H1 (cell line): ENCODE results near the gene RABEP1. TPM values are rescaled to one million over a fixed set of nuclear protein-coding genes. Genes with fewer than 3 reads are reported as not detected.

Experiments
- CTCF ChIA-PET: fragments of 300-600 bp; sonication (Branson Sonifier 250); formaldehyde crosslinking; loops from one replicate; lab custom pipeline; 2021; ENCODE audit not compliant: partially characterized antibody; lab: Charles Lee
- POLR2A ChIA-PET: fragments of 300-600 bp; sonication (Branson Sonifier 250); formaldehyde crosslinking; loops from one replicate; lab custom pipeline; 2021; ENCODE audit warnings: inconsistent platforms; ENCODE audit not compliant: partially characterized antibody; lab: Charles Lee
- DNase-seq, 2 experiments: peaks; one replicate each; pipeline versions ENCODE4 v3.0.0 to v3.0.0-alpha.2; 2010 to 2022; ENCODE audit warnings: low spot score in 2 of 2, low read depth in 1 of 2, mixed read lengths in 1 of 2
- FAIRE-seq: peaks from 2 replicates; lab custom pipeline; 2011; peaks lifted over from hg19 to GRCh38; lab: Jason Lieb, UNC
- H2AFZ ChIP-seq: 2 replicates; pipeline ENCODE4 v1.8.1; 2012; ENCODE audit warnings: low read length, inconsistent platforms
- H2AK5ac ChIP-seq: 2 replicates; pipeline ENCODE4 v1.6.1; 2013; ENCODE audit warnings: low read depth, low read length
- H2BK120ac ChIP-seq: replicated peaks from 2 replicates; pipeline ENCODE3; 2013; ENCODE audit warnings: low read depth, low read length, inconsistent platforms
- H2BK12ac ChIP-seq: 2 replicates; pipeline ENCODE4 v1.6.1; 2013; ENCODE audit warnings: low read depth, low read length
- H2BK15ac ChIP-seq: 2 replicates; pipeline ENCODE4 v1.6.1; 2013; ENCODE audit warnings: low read length
- H2BK20ac ChIP-seq: 2 replicates; pipeline ENCODE4 v1.6.1; 2013; ENCODE audit warnings: low read length
- H2BK5ac ChIP-seq: 2 replicates; pipeline ENCODE4 v1.6.1; 2013; ENCODE audit warnings: low read depth, low read length
- H3K14ac ChIP-seq: 2 replicates; pipeline ENCODE4 v1.6.1; 2013; ENCODE audit warnings: inconsistent platforms; ENCODE audit not compliant: insufficient read length
- H3K18ac ChIP-seq: 2 replicates; pipeline ENCODE4 v1.6.1; 2013; ENCODE audit warnings: low read length; ENCODE audit errors: extremely low read depth
- H3K23ac ChIP-seq: 2 replicates; pipeline ENCODE4 v1.6.1; 2013; ENCODE audit warnings: inconsistent platforms; ENCODE audit not compliant: insufficient read length
- H3K23me2 ChIP-seq: 2 replicates; pipeline ENCODE4 v1.6.1; 2013; ENCODE audit warnings: low read depth, low read length
- H3K27ac ChIP-seq: 2 replicates; pipeline ENCODE4 v1.6.1; 2011; ENCODE audit warnings: low read depth, low read length, inconsistent platforms
- H3K27me3 ChIP-seq, 4 experiments: replicated peaks in 1 of 4; 1 replicate in 1 of 4; 2 replicates in 3 of 4; pipeline versions ENCODE4 v1.6.1 to v1.8.1; 2011 to 2013; ENCODE audit warnings: low read length in 3 of 4, mild to moderate bottlenecking in 3 of 4, inconsistent platforms in 2 of 4, mixed read lengths in 2 of 4, moderate library complexity in 1 of 4; ENCODE audit not compliant: control insufficient read depth in 3 of 4, insufficient read depth in 3 of 4; ENCODE audit errors: extremely low read depth in 1 of 4
- H3K36me3 ChIP-seq, 4 experiments: 2 replicates each; pipeline versions ENCODE4 v1.6.1 to v1.8.1; 2011 to 2013; ENCODE audit warnings: mild to moderate bottlenecking in 4 of 4, low read length in 3 of 4, moderate library complexity in 2 of 4, control low read depth in 1 of 4, inconsistent platforms in 1 of 4; ENCODE audit not compliant: insufficient read depth in 4 of 4, control insufficient read depth in 2 of 4
- H3K4ac ChIP-seq: replicated peaks from 2 replicates; pipeline ENCODE3; 2013; ENCODE audit warnings: low read length, low read depth, mixed read lengths, inconsistent platforms; ENCODE audit not compliant: insufficient read length
- H3K4me1 ChIP-seq, 4 experiments: replicated peaks in 1 of 4; 1 replicate in 1 of 4; 2 replicates in 3 of 4; pipeline versions ENCODE4 v1.6.1 to v1.8.1; 2011 to 2013; ENCODE audit warnings: low read length in 3 of 4, inconsistent platforms in 2 of 4, mixed read lengths in 1 of 4; ENCODE audit not compliant: insufficient read depth in 4 of 4, control insufficient read depth in 3 of 4
- H3K4me2 ChIP-seq, 2 experiments: 2 replicates each; pipeline versions ENCODE4 v1.6.1 to v1.8.1; 2011 to 2013; ENCODE audit warnings: low read depth in 2 of 2, low read length in 2 of 2, control low read depth in 1 of 2, inconsistent platforms in 1 of 2, mild to moderate bottlenecking in 1 of 2; ENCODE audit not compliant: insufficient read depth in 1 of 2
- H3K4me3 ChIP-seq, 4 experiments: fragments of 200-600, 300-600 bp in 1 of 4; sonication (generic), shearing (Covaris generic), sonication (Bioruptor Twin) in 1 of 4; 2 replicates each; pipeline versions ENCODE4 v1.5.1 to v1.8.1; 2011 to 2016; ENCODE audit warnings: low read length in 4 of 4, low read depth in 3 of 4, control low read depth in 2 of 4, inconsistent platforms in 2 of 4, mild to moderate bottlenecking in 2 of 4, mixed read lengths in 1 of 4, moderate library complexity in 1 of 4; ENCODE audit not compliant: insufficient read depth in 2 of 4; ENCODE audit errors: extremely low read depth in 1 of 4
- H3K56ac ChIP-seq: replicated peaks from 2 replicates; pipeline ENCODE3; 2013; ENCODE audit warnings: low read depth, mild to moderate bottlenecking, mixed read lengths, low read length, inconsistent platforms; ENCODE audit not compliant: insufficient read length
- H3K79me1 ChIP-seq: 2 replicates; pipeline ENCODE4 v1.6.1; 2013; ENCODE audit warnings: low read depth, low read length, control low read depth
- H3K79me2 ChIP-seq, 2 experiments: 2 replicates each; pipeline versions ENCODE4 v1.6.1 to v1.8.1; 2012 to 2013; ENCODE audit warnings: low read length in 2 of 2, mild to moderate bottlenecking in 2 of 2, inconsistent platforms in 1 of 2; ENCODE audit not compliant: insufficient read depth in 2 of 2, control insufficient read depth in 1 of 2
- H3K9ac ChIP-seq, 4 experiments: replicated peaks in 1 of 4; 1 replicate in 1 of 4; 2 replicates in 3 of 4; pipeline versions ENCODE4 v1.6.1 to v1.8.1; 2011 to 2013; ENCODE audit warnings: low read depth in 3 of 4, low read length in 3 of 4, control low read depth in 2 of 4, mild to moderate bottlenecking in 2 of 4, moderate library complexity in 2 of 4, inconsistent platforms in 1 of 4; ENCODE audit errors: extremely low read depth in 1 of 4
- H3K9me3 ChIP-seq, 2 experiments: 2 replicates each; pipeline versions ENCODE4 v1.6.1 to v1.8.1; 2012 to 2013; ENCODE audit warnings: mild to moderate bottlenecking in 2 of 2, moderate library complexity in 2 of 2, control low read depth in 1 of 2, inconsistent platforms in 1 of 2, low read depth in 1 of 2, low read length in 1 of 2, mixed read lengths in 1 of 2; ENCODE audit not compliant: insufficient read depth in 2 of 2
- H4K20me1 ChIP-seq, 2 experiments: replicated peaks in 1 of 2; 2 replicates each; pipeline versions ENCODE3 to v1.8.1; 2011 to 2013; ENCODE audit warnings: inconsistent platforms in 2 of 2, low read length in 2 of 2, mild to moderate bottlenecking in 1 of 2; ENCODE audit not compliant: insufficient read depth in 2 of 2, control insufficient read depth in 1 of 2
- H4K5ac ChIP-seq: 2 replicates; pipeline ENCODE4 v1.6.1; 2013; ENCODE audit warnings: low read length, low read depth, mixed read lengths, inconsistent platforms; ENCODE audit not compliant: insufficient read length
- H4K8ac ChIP-seq: 2 replicates; pipeline ENCODE4 v1.8.0; 2013; ENCODE audit warnings: mild to moderate bottlenecking, moderate library complexity, low read length, inconsistent platforms; ENCODE audit not compliant: insufficient read depth; ENCODE audit errors: extremely low read depth
- H4K91ac ChIP-seq: replicated peaks from 2 replicates; pipeline ENCODE3; 2013; ENCODE audit warnings: low read length, mixed read lengths, inconsistent platforms; ENCODE audit not compliant: insufficient read length
- ASH2L ChIP-seq: fragments of 200-600, 300-600 bp; sonication (generic); IDR thresholded peaks from one replicate; pipeline ENCODE4 v1.7.1; 2017; ENCODE audit warnings: low read length
- CHD1 ChIP-seq: IDR thresholded peaks from 2 replicates; pipeline ENCODE4 v1.6.1; 2012; ENCODE audit warnings: low read depth, low read length, improper control_type of control experiment
- MAFK ChIP-seq: IDR thresholded peaks from 2 replicates; pipeline ENCODE4 v1.6.1; 2012; ENCODE audit warnings: low read depth, mild to moderate bottlenecking, improper control_type of control experiment, low read length
- PHF8 ChIP-seq: fragments of 200-600 bp; sonication (generic); conservative IDR thresholded peaks from 2 replicates; pipeline ENCODE4 v1.7.1; 2012; ENCODE audit warnings: low read depth, mild to moderate bottlenecking, inconsistent platforms, low read length, moderate library complexity
- RFX5 ChIP-seq: IDR thresholded peaks from 2 replicates; pipeline ENCODE4 v1.6.1; 2011; ENCODE audit warnings: low read depth, low read length, improper control_type of control experiment, borderline replicate concordance
- SP4 ChIP-seq: IDR thresholded peaks from 2 replicates; pipeline ENCODE4 v1.6.1; 2012; ENCODE audit warnings: low read length, inconsistent platforms
- TAF1 ChIP-seq: IDR thresholded peaks from 2 replicates; pipeline ENCODE4 v1.6.1; 2011; ENCODE audit warnings: mild to moderate bottlenecking, low read depth, low read length
- ZNF274 ChIP-seq: IDR thresholded peaks from 2 replicates; pipeline ENCODE4 v1.7.0; 2012; ENCODE audit warnings: low read length, borderline replicate concordance; ENCODE audit errors: extremely low read depth
- WGBS, 2 experiments: shearing (Covaris generic) in 1 of 2; methylation state at CpG; one replicate each; pipeline versions ENCODE4 v1.1.6 to v1.1.7; 2013 to 2015; ENCODE audit warnings: low lambda C conversion rate in 2 of 2, mixed read lengths in 2 of 2, inconsistent platforms in 1 of 2, low coverage in 1 of 2, missing lambda C conversion rate in 1 of 2; ENCODE audit not compliant: insufficient replicate concordance in 2 of 2, insufficient coverage in 1 of 2, insufficient read length in 1 of 2; ENCODE audit errors: extremely low coverage in 1 of 2, missing lambda C conversion rate in 1 of 2; 5-methylcytosine and 5-hydroxymethylcytosine counted together
- polyA plus RNA-seq, 7 experiments: library from polyadenylated mRNA; depleted of rRNA in 3 of 7; stranded (reverse) in 5 of 7; unstranded in 2 of 7; fragments of >200 nt in 5 of 7; fragments of 200-250 nt in 2 of 7; gene quantifications; 1 replicate in 5 of 7; 2 replicates in 1 of 7; 4 replicates in 1 of 7; pipeline versions ENCODE4 v1.2.1 to v1.2.3, GENCODE V29; 2011 to 2013; ENCODE audit warnings: missing spikeins in 2 of 7, mixed read lengths in 2 of 7
- total RNA-seq: library from RNA; stranded (reverse); fragmentation: NEBNext Ultra II Directional; extraction: Animal tissue kit (Norgen Biotek cat#: 25700); gene quantifications from 2 replicates; pipeline ENCODE4 v1.2.1, GENCODE V29; 2021

RABEP1 gene
- total and polyA plus RNA-seq, 2 of the 8 experiments (the other 6 are each of a cell fraction or from before 2014, with no cell fraction given) = 8.5 to 52.3 TPM

DNA sequence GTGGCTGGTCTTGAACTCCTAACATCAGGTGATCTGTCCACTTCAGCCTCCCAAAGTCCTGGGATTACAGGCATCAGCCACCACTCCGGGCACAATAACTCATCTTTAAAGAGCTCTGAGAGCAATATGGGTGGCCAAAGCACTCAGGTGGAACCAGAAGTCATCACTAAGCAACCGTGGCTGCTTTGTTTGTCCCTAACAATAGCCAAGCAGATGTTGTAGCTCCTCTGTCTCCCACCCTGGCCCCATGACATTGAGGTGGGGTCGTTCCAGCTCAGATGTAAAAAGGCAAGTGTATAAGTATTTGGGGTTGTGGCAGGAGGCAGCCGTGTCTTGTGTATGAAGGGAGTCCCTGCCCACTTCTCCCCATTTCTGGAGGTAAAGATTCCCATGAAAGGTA is 43.8 kb upstream of the RABEP1 start:
- no peak overlapping the region for H3K4me2 ChIP-seq
- H3K18ac ChIP-seq = no peak overlapping the region
- no peaks in the 10 kb centered on the region for H3K79me1 ChIP-seq
- no peak overlapping the region for H2BK120ac ChIP-seq
- H4K91ac ChIP-seq = no peak overlapping the region
- no peak overlapping the region for H2BK15ac ChIP-seq
- no peak overlapping the region for H3K27ac ChIP-seq
- H2AK5ac ChIP-seq = no peak overlapping the region
- no peak overlapping the region for H3K4me3 ChIP-seq
- H3K9me3 ChIP-seq = no peaks in the 10 kb centered on the region
- H3K56ac ChIP-seq = no peak overlapping the region
- TF ChIP-seq ASH2L = no peak
- no peak for TF ChIP-seq ZNF274
- no peak for TF ChIP-seq CHD1
- TF ChIP-seq MAFK = no peak
- no peak for TF ChIP-seq SP4
- TF ChIP-seq RFX5 = no peak
- TF ChIP-seq TAF1 = no peak
- TF ChIP-seq PHF8 = no peak
- TF ChIP-seq, all 59 proteins: peak for 0
- Histone ChIP-seq H4K8ac (no peak overlapping the region), H2AFZ (no peak overlapping the region), H3K23me2 (no peaks in the 10 kb centered on the region), H2BK20ac (no peak overlapping the region), H4K5ac (no peak overlapping the region), H2BK5ac (no peak overlapping the region), H2BK12ac (no peak overlapping the region), H3K4ac (no peak overlapping the region), H3K36me3 (no peaks in the 10 kb centered on the region), H3K4me1 (no peaks in the 10 kb centered on the region), H3K9ac (no peak overlapping the region), H3K23ac (no peak overlapping the region), H3K14ac (no peak overlapping the region), H3K79me2 (no peaks in the 10 kb centered on the region), H4K20me1 (peaks cover 0 to 2% of the 10 kb centered on the region in 2 experiments), H3K27me3 (no peaks in the 10 kb centered on the region)
- FAIRE-seq = no peak
- no peak for DNase-seq
- 81% methylated on average over 4 of the region's 4 CpGs; no CpG with 5 or more reads in 1 of the 2 experiments for WGBS, 2 experiments
- CTCF ChIA-PET = interaction anchor here (0.7 to 4.3 kb wide), 10 partner anchors 11 to 1058 kb away, joined by 3 to 20 read pairs (median 5); no protein-coding TSS in a partner anchor
- POLR2A ChIA-PET = interaction anchor here (1.1 to 1.4 kb wide), 2 partner anchors 56 to 136 kb away, joined by 4 to 5 read pairs; no protein-coding TSS in a partner anchor
